HCT116 (cell line): ENCODE measurements around the gene GRM8. TPM values are rescaled to one million over a fixed set of nuclear protein-coding genes. Genes with fewer than 3 reads are reported as not detected.

Experiments
- ATAC-seq: fragments of 200-7000 bp; cut with Tn5 transposase; 2 replicates; pipeline ENCODE4 v1.9.1; 2020; ENCODE audit warnings: mild to moderate bottlenecking, moderate library complexity
- BruUV-seq: library from RNA; stranded (reverse); fragments of 400-500 nt; replicated peaks from 2 replicates; lab custom pipeline; 2021; lab: Mats Ljungman, UMichigan
- CTCF ChIA-PET: fragments of 300-600 bp; sonication (Branson Sonifier 250); formaldehyde crosslinking; loops from one replicate; lab custom pipeline; 2021; ENCODE audit warnings: antibody characterized with exemption; lab: Charles Lee
- POLR2A ChIA-PET: fragments of 300-600, 350-600 bp; sonication (Branson Sonifier 250); formaldehyde crosslinking; loops from one replicate; lab custom pipeline; 2021; ENCODE audit warnings: antibody characterized with exemption; lab: Charles Lee
- RAD21 ChIA-PET, 2 experiments: fragments of 300-600 bp; sonication (Branson Sonifier 250); formaldehyde crosslinking; loops; one replicate each; lab custom pipeline; 2023; ENCODE audit warnings: low total read pairs in 2 of 2; ENCODE audit not compliant: uncharacterized antibody in 2 of 2, unreplicated experiment in 2 of 2, low non-redundant PET in 1 of 2; lab: Charles Lee
- DNase-seq: peaks from one replicate; pipeline ENCODE4 v3.0.0-alpha.2; 2010; ENCODE audit warnings: low read depth, low spot score
- H2AFZ ChIP-seq: fragments of 200-600 bp; shearing (Covaris generic), sonication (generic); 2 replicates; pipeline ENCODE4 v1.6.1; 2017; ENCODE audit warnings: low read depth, mixed run types, mixed read lengths, antibody characterized with exemption, low read length; ENCODE audit not compliant: poor library complexity, severe bottlenecking
- H3K27ac ChIP-seq: 2 replicates; pipeline ENCODE4 v1.5.1; 2012; ENCODE audit warnings: low read depth, low read length
- H3K27me3 ChIP-seq: fragments of 200-600 bp; sonication (generic); 2 replicates; pipeline ENCODE4 v1.6.1; 2016; ENCODE audit warnings: mixed run types, low read length, mixed read lengths; ENCODE audit not compliant: insufficient read depth
- H3K36me3 ChIP-seq, 2 experiments: fragments of 200-500 bp in 1 of 2; fragments of 200-600 bp in 1 of 2; sonication (Bioruptor generic) in 1 of 2; sonication (generic) in 1 of 2; 2 replicates each; pipeline versions ENCODE4 v1.5.1 to v1.6.1; 2014 to 2016; ENCODE audit warnings: low read length in 2 of 2, inconsistent platforms in 1 of 2, mixed read lengths in 1 of 2, mixed run types in 1 of 2; ENCODE audit not compliant: insufficient read depth in 2 of 2, control insufficient read depth in 1 of 2
- H3K4me1 ChIP-seq, 2 experiments: fragments of 200-600 bp in 1 of 2; sonication (generic) in 1 of 2; 2 replicates each; pipeline versions ENCODE4 v1.5.1 to v1.6.1; 2012 to 2017; ENCODE audit warnings: low read length in 2 of 2, inconsistent platforms in 1 of 2, mild to moderate bottlenecking in 1 of 2, mixed read lengths in 1 of 2, mixed run types in 1 of 2, moderate library complexity in 1 of 2; ENCODE audit not compliant: insufficient read depth in 2 of 2, control insufficient read depth in 1 of 2
- H3K4me2 ChIP-seq: fragments of 200-600 bp; sonication (generic); 2 replicates; pipeline ENCODE4 v1.6.1; 2017; ENCODE audit warnings: mixed run types, low read length, mixed read lengths
- H3K4me3 ChIP-seq, 2 experiments: fragments of 200-600 bp in 1 of 2; sonication (generic) in 1 of 2; replicated peaks in 1 of 2; 2 replicates each; pipeline ENCODE4 v1.5.1; 2011 to 2016; ENCODE audit warnings: low read length in 2 of 2, control low read depth in 1 of 2, low read depth in 1 of 2, mild to moderate bottlenecking in 1 of 2, mixed read lengths in 1 of 2, mixed run types in 1 of 2
- H3K79me2 ChIP-seq: fragments of 200-600 bp; sonication (generic); 2 replicates; pipeline ENCODE4 v1.6.1; 2017; ENCODE audit warnings: mild to moderate bottlenecking, mixed run types, low read length, moderate library complexity, mixed read lengths; ENCODE audit not compliant: insufficient read depth
- H3K9ac ChIP-seq: fragments of 200-600 bp; sonication (generic); 2 replicates; pipeline ENCODE4 v1.6.1; 2016; ENCODE audit warnings: low read length, mixed read lengths
- H3K9me2 ChIP-seq: fragments of 200-600 bp; sonication (generic), shearing (Covaris generic); 2 replicates; pipeline ENCODE4 v1.6.1; 2017; ENCODE audit warnings: mixed run types, mild to moderate bottlenecking, moderate library complexity; ENCODE audit not compliant: insufficient read depth
- H3K9me3 ChIP-seq, 2 experiments: fragments of 200-500 bp in 1 of 2; fragments of 200-600 bp in 1 of 2; sonication (Bioruptor generic) in 1 of 2; sonication (generic) in 1 of 2; 2 replicates each; pipeline ENCODE4 v1.6.1; 2014 to 2017; ENCODE audit warnings: low read length in 2 of 2, mixed read lengths in 2 of 2, inconsistent platforms in 1 of 2, low read depth in 1 of 2, mild to moderate bottlenecking in 1 of 2, mixed run types in 1 of 2, moderate library complexity in 1 of 2; ENCODE audit not compliant: control insufficient read depth in 1 of 2, insufficient read depth in 1 of 2
- H4K20me1 ChIP-seq: fragments of 200-600 bp; sonication (generic), shearing (Covaris generic); 2 replicates; pipeline ENCODE4 v1.6.1; 2017; ENCODE audit warnings: mixed run types, mild to moderate bottlenecking, moderate library complexity; ENCODE audit not compliant: insufficient read depth
- CBX3 ChIP-seq: IDR thresholded peaks from 2 replicates; pipeline ENCODE4 v1.6.1; 2012; ENCODE audit warnings: low read depth
- ELF1 ChIP-seq: IDR thresholded peaks from 2 replicates; pipeline ENCODE4 v1.6.1; 2012; ENCODE audit warnings: low read depth, borderline replicate concordance
- EZH2 ChIP-seq: fragments of 200-600 bp; sonication (generic); IDR thresholded peaks from 2 replicates; pipeline ENCODE4 v1.6.1; 2017; ENCODE audit warnings: antibody characterized with exemption, mixed run types
- EZH2phosphoT487 ChIP-seq: fragments of 200-600 bp; IDR thresholded peaks from 2 replicates; pipeline ENCODE4 v1.6.1; 2018; ENCODE audit warnings: antibody characterized with exemption, borderline replicate concordance
- FOSL1 ChIP-seq: IDR thresholded peaks from 2 replicates; pipeline ENCODE4 v1.6.1; 2012; ENCODE audit warnings: low read depth
- SIN3A ChIP-seq: IDR thresholded peaks from 2 replicates; pipeline ENCODE4 v1.6.1; 2012; ENCODE audit warnings: low read depth
- YY1 ChIP-seq: IDR thresholded peaks from 2 replicates; pipeline ENCODE4 v1.6.1; 2011; ENCODE audit warnings: low read length, low read depth, moderate library complexity, mild to moderate bottlenecking; ENCODE audit not compliant: insufficient replicate concordance; ENCODE audit errors: extremely low read depth
- ZFX ChIP-seq: fragments of 450-650 bp; IDR thresholded peaks from 2 replicates; pipeline ENCODE4 v1.6.1; 2017
- ZNF274 ChIP-seq: fragments of 200-500 bp; sonication (Bioruptor generic); IDR thresholded peaks from 2 replicates; pipeline ENCODE4 v1.6.1; 2014; ENCODE audit warnings: mild to moderate bottlenecking, low read depth, low read length, inconsistent platforms
- intact Hi-C: fragments of 100-400 bp; cut with micrococcal nuclease; formaldehyde crosslinking; loops from 2 replicates; pipeline ENCODE4 v1.10.0; 2022
- total RNA-seq: library from RNA; stranded (reverse); gene quantifications from one replicate; pipeline ENCODE4 v1.2.1, GENCODE V29; 2021; ENCODE audit not compliant: unreplicated experiment
- TF ChIP-seq, protein P1 (sequence below): IDR thresholded peaks from 2 replicates; pipeline ENCODE4 v1.6.1; 2011; ENCODE audit warnings: mild to moderate bottlenecking, low read length, moderate library complexity; ENCODE audit not compliant: insufficient replicate concordance; ENCODE audit errors: extremely low read depth
- TF ChIP-seq, protein P2 (sequence below): IDR thresholded peaks from 2 replicates; pipeline ENCODE4 v1.6.1; 2012
- TF ChIP-seq, protein P3 (sequence below), 3 experiments: fragments of 200-600 bp in 1 of 3; sonication (generic) in 1 of 3; IDR thresholded peaks in 2 of 3; conservative IDR thresholded peaks in 1 of 3; 2 replicates each; pipeline ENCODE4 v1.5.1; 2012 to 2017; ENCODE audit warnings: low read depth in 2 of 3, low read length in 2 of 3, antibody characterized with exemption in 1 of 3, borderline replicate concordance in 1 of 3, control low read depth in 1 of 3, mild to moderate bottlenecking in 1 of 3, mixed read lengths in 1 of 3, mixed run types in 1 of 3, moderate library complexity in 1 of 3; ENCODE audit not compliant: insufficient read depth in 1 of 3
- TF ChIP-seq, protein P4 (sequence below): IDR thresholded peaks from 2 replicates; pipeline ENCODE4 v1.6.1; 2012; ENCODE audit warnings: low read depth

The GRM8 gene
- total RNA-seq, 1 experiment from 2014 or later = 0.05 TPM

DNA sequence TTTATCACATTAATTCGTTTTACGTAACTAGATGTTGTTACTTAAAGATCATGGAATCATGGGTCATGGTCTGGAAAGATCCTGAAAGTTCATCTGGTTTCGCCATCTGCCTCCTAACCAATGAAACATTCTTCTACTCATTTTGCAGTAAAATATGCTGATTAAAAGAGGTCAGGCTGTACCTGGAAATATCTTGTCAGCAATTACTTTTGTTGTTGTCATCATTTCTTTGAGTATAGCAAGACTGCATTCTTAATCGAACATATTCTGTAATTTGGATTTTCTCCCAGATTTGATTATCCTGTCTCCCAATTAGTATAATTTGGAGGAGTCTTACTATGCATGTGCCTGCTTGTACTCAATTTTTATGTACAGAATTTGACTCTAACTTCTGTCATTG is 833.7 kb downstream of the GRM8 start:
- ATAC-seq = no peak
- Histone ChIP-seq H3K9me2 (no peaks in the 10 kb centered on the region), H3K4me1 (no peaks in the 10 kb centered on the region), H3K9ac (no peak overlapping the region), H3K9me3 (no peaks in the 10 kb centered on the region), H3K4me3 (no peak overlapping the region), H3K79me2 (no peaks in the 10 kb centered on the region), H3K36me3 (no peaks in the 10 kb centered on the region), H2AFZ (no peak overlapping the region), H3K27ac (no peak overlapping the region), H4K20me1 (no peaks in the 10 kb centered on the region), H3K27me3 (no peaks in the 10 kb centered on the region), H3K4me2 (no peak overlapping the region)
- POLR2A ChIA-PET = no interaction called here
- intact Hi-C loops = no loop called here
- CTCF ChIA-PET = no interaction called here
- RAD21 ChIA-PET = no interaction called here
- no peak for DNase-seq
- no TSS peak for BruUV-seq
- TF ChIP-seq YY1 (no peak), ZFX (no peak), EZH2 (no peak), SIN3A (no peak), CBX3 (no peak), ZNF274 (no peak), FOSL1 (no peak), EZH2phosphoT487 (no peak), ELF1 (no peak)
- TF ChIP-seq, protein P1, sequence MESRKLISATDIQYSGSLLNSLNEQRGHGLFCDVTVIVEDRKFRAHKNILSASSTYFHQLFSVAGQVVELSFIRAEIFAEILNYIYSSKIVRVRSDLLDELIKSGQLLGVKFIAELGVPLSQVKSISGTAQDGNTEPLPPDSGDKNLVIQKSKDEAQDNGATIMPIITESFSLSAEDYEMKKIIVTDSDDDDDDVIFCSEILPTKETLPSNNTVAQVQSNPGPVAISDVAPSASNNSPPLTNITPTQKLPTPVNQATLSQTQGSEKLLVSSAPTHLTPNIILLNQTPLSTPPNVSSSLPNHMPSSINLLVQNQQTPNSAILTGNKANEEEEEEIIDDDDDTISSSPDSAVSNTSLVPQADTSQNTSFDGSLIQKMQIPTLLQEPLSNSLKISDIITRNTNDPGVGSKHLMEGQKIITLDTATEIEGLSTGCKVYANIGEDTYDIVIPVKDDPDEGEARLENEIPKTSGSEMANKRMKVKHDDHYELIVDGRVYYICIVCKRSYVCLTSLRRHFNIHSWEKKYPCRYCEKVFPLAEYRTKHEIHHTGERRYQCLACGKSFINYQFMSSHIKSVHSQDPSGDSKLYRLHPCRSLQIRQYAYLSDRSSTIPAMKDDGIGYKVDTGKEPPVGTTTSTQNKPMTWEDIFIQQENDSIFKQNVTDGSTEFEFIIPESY = no peak
- TF ChIP-seq, protein P2, sequence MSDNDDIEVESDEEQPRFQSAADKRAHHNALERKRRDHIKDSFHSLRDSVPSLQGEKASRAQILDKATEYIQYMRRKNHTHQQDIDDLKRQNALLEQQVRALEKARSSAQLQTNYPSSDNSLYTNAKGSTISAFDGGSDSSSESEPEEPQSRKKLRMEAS = no peak
- TF ChIP-seq, protein P3, sequence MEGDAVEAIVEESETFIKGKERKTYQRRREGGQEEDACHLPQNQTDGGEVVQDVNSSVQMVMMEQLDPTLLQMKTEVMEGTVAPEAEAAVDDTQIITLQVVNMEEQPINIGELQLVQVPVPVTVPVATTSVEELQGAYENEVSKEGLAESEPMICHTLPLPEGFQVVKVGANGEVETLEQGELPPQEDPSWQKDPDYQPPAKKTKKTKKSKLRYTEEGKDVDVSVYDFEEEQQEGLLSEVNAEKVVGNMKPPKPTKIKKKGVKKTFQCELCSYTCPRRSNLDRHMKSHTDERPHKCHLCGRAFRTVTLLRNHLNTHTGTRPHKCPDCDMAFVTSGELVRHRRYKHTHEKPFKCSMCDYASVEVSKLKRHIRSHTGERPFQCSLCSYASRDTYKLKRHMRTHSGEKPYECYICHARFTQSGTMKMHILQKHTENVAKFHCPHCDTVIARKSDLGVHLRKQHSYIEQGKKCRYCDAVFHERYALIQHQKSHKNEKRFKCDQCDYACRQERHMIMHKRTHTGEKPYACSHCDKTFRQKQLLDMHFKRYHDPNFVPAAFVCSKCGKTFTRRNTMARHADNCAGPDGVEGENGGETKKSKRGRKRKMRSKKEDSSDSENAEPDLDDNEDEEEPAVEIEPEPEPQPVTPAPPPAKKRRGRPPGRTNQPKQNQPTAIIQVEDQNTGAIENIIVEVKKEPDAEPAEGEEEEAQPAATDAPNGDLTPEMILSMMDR (IDR thresholded peaks at IDR 0.05 in 2 of 3, conservative IDR thresholded peaks at IDR 0.05 in 1 of 3; ENCODE audit: borderline replicate concordance in 1 of 3, insufficient read depth in 1 of 3, low read depth in 2 of 3, low read length in 2 of 3) = no peak
- TF ChIP-seq, protein P4, sequence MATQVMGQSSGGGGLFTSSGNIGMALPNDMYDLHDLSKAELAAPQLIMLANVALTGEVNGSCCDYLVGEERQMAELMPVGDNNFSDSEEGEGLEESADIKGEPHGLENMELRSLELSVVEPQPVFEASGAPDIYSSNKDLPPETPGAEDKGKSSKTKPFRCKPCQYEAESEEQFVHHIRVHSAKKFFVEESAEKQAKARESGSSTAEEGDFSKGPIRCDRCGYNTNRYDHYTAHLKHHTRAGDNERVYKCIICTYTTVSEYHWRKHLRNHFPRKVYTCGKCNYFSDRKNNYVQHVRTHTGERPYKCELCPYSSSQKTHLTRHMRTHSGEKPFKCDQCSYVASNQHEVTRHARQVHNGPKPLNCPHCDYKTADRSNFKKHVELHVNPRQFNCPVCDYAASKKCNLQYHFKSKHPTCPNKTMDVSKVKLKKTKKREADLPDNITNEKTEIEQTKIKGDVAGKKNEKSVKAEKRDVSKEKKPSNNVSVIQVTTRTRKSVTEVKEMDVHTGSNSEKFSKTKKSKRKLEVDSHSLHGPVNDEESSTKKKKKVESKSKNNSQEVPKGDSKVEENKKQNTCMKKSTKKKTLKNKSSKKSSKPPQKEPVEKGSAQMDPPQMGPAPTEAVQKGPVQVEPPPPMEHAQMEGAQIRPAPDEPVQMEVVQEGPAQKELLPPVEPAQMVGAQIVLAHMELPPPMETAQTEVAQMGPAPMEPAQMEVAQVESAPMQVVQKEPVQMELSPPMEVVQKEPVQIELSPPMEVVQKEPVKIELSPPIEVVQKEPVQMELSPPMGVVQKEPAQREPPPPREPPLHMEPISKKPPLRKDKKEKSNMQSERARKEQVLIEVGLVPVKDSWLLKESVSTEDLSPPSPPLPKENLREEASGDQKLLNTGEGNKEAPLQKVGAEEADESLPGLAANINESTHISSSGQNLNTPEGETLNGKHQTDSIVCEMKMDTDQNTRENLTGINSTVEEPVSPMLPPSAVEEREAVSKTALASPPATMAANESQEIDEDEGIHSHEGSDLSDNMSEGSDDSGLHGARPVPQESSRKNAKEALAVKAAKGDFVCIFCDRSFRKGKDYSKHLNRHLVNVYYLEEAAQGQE = no peak
